HT1080 (cell line): Measurements from ENCODE around the gene GTF2F2. TPM values are rescaled to one million over a fixed set of nuclear protein-coding genes. Genes with fewer than 3 reads are reported as not detected.

Source experiments
- DNase-seq: peaks from one replicate; pipeline ENCODE4 v3.0.0-alpha.2; 2015; ENCODE audit warnings: low read depth
- total RNA-seq: library from RNA; depleted of rRNA; stranded (reverse); fragments of >200 nt; shearing (Covaris generic); gene quantifications from 2 replicates; pipeline ENCODE4 v1.2.3, GENCODE V29; 2014

GTF2F2 gene
- total RNA-seq, 1 experiment from 2014 or later: 55.2 TPM

DNA sequence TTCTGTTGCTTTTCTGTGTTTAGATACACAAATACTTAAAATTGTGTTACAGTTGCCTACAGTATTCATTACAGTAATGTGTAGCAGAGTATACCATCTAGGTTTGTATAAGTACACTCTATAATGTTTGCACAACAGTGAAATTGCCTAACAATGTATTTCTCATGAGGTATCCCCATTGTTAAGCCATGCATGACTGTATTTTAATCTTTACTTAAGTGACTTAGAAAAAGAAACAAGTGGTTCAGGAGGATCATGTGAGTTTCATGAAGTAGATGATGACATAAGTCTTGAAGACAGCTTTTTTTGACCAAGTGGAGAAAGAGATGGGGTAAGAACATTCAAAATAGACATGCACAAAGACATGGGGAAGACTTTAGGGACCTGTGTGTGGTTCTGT lies 88.9 kb downstream of the GTF2F2 start:
- no peak for DNase-seq

DNA sequence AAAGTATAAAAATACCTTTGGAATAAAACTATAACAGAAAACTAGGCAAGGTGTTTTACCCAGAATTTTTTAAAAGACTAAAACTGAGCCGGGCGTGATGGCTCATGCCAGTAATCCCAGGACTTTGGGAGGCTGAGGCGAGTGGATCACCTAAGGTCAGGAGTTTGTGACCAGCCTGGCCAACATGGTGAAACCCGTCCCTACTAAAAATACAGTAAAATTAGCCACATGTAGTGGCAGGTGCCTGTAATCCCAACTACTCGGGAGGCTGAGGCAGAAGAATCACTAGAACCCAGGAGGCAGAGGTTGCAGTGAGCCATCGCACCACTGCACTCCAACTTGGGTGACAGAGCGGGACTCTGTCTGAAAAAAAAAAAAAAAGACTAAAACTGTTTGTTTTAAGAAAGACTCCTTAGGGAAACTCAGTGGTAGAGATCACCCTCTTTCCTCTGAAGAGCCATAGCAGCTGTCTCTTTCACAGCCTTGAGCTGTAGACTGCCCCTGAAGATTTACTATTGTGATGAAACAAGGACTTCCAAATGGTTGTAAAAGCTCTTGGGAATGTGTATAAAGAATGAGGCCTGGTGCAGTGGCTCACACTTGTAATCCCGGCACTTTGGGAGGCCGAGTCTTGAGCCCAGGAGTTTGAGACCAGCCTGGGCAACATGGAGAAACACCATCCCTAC lies 95.2 kb downstream of the GTF2F2 start:
- DNase-seq: no peak

DNA sequence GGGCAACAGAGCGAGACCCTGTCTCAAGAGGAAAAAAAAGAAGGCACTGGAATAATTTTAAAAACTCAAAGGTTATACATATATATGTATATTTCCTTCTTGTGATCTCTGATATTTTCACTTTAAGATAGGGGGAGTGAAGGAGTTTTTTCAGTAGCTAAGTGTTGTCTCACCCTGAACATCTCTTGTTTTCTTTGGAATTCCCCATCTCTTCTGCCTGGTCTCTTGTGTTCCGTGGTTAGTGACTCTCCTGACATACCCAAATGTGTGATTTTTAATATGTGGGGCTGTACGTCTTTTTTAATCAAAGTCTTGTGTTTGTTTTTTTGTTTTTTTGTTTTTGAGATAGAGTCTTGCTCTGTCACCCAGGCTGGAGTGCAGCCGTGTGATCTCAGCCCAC lies 95.9 kb downstream of the GTF2F2 start:
- DNase-seq: no peak

DNA sequence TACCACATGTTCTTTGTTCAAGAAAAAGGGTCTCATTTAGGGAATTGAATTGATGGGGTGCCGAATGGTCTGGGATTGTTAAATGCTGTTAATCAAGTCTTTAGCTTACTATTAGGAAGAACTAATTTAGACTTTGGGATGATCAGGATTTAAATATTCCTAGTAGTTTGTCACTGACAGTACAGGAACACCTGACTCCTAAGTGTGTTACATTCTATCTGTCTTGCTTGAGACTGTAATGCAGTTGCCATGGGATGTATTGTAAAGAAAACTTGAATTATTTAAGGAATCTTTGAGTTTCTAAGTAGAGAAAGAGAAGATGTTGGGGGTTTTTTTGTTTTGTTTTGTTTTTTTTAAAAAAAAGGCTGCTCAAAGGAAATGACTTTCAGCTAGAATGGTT lies 98.4 kb downstream of the GTF2F2 start:
- DNase-seq: no peak

DNA sequence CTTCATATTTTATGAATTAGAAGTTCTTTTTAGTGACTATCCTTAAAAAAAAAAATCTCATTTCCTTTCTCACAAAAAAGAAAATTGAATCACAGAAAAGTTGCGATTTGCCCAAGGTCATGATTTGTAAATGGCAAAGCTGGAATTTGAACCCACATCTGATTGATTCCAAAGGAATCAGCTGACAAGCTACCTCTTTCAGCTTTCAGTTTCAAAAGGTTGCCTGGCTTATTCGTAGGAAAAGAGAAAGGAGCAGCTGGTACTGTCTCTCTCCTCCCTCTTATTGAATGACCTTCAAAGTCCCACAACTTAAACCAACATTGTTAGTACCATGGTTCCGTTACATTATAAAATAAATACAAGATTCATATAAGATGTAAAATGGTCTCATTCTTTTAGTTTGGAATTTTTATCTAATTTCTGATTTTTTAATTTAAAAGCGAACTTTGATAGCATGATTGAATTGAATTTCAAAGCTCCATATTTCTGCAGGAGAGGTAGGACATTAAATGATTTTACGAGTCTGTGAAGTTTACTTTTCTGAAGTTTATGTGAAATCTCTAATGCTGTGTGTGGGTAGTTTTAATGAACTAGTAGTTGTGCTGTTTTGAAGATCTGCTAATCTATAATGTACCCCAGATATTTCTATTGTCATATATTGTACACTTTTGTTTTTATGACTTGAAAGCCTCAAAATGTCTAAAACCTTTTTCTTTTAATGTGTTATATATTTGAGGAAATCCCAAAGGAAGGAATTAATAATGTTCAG lies 99.0 kb downstream of the GTF2F2 start:
- DNase-seq: no peak

DNA sequence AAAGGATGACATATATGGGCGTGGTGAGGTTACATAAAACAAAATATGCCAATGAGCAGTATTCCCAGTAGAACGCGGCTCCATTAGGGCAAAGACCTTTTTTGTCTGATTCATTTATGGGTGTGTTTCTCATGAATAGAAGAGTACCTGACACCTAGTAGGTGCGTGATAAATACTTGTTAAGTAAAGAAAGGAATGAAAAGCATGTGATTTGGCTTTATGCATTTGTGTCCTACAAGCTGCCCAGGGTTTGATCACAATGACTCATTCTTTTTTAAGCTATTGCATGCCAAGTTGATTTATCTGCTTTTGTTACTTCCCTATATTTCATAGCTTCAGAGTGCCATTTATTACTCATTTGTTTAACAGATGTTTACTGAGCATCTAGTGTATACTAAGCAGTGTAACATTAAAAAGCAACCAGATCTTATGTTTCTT lies 99.6 kb downstream of the GTF2F2 start:
- DNase-seq: peak; percentile 92

DNA sequence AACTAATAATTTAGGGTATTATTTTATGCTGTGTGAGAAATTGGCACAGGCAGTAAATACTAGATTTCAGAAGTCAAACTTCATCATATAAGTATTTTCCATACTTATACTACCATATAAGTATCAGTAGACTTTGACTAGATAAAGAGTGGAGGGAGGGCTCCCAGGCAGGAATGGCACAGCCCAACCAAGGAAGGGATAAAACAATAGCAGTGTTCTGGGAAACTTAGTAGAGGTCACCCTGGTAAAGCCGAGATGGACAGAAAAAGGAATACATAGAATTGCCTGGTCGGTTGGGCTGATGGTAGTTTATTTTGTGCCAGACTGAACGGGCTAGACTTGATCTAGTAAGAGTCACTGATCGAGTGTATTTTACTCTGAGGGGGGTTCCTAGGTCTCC lies 100.1 kb downstream of the GTF2F2 start:
- no peak for DNase-seq

DNA sequence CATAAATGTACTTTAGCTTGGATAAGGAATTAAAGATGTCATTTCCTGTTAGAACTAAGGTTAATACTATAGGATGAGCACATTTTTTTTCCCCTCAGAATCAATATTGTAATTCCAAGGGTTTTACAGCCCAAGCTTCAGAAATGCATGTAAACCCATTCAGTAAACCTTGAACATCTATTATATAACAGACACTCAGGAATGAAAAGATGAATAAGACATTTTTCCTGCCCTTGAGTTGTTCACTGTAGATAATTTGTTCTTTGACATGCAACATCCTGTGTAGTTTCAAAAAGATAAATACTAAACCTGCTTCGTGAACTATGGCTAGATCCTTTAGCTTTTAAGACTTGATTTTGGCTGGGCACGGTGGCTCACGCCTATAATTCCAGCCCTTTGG lies 102.2 kb downstream of the GTF2F2 start:
- no peak for DNase-seq

DNA sequence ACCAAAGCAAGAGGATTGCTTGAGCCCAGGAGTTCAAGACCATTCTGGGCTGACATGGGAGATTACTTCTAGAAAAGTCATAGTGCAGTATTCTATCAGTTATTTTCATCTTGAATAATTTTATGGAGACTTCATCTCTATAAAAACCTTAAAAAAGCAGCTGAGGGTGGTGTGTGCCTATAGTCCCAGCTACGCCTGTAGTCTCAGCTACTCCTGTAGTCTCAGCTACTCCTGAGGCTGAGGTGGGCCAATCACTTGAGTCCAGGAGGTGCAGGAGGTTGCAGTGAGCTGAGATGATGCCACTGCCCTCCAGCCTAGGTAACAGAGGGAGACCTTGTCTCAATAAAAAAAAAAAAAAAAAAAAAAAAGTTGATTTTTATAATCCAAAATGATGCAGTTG lies 102.6 kb downstream of the GTF2F2 start:
- no peak for DNase-seq

DNA sequence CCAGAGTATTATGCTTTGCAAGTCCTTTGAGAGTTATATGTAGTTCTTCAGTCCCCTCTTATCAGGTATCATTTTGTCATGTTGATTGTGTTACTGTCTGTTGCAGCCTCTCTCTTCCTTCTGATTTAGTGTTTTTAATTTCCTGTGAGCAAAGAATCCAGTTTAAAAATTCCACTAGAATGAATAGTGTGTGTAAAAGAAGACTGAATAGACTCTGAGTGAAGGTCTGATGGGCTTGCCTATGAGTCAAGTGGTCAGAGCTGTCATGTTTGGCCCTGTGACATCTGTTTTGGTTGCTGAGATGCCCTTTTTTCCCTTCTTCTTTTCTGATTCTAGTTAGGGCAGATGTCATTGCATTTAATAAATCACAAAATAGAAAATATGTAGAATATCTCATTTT lies 103.9 kb downstream of the GTF2F2 start:
- peak; percentile 48 for DNase-seq

DNA sequence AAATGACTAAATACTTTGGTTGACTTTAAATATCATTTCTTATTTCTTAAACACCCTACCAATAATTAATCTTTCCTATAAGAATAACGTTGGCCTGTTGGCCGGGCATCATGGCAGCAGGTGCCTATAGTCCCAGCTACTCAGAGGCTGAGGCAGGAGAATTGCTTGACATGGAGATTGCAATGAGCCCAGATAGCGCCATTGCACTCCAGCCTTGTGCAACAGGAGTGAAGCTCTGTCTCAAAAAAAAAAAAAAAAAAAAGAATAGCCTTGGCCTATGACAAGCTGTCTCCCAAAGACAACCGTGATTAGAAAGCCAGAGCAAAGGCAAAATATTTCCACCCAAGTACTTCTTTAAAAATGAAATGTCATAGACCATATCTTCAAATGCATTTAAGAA lies 105.1 kb downstream of the GTF2F2 start:
- DNase-seq: no peak

DNA sequence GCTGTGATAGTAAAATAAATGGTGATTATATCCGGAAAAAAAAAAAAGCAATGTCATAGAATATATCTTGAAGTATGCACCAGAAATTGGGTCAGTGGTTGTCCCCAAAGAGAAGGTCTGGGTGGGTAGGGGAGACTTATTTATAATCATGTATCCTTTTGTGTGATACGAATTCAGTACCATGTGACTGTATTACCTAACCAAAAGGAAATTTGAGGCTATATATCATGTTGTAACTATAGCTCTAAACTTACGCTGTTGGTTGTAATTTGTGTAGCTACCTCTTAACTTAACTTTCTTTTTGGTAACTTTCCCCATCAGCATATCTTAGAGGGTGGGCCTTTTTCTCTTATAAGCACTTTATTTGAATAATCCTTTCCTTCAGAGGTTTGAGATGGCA lies 105.7 kb downstream of the GTF2F2 start:
- DNase-seq: no peak

DNA sequence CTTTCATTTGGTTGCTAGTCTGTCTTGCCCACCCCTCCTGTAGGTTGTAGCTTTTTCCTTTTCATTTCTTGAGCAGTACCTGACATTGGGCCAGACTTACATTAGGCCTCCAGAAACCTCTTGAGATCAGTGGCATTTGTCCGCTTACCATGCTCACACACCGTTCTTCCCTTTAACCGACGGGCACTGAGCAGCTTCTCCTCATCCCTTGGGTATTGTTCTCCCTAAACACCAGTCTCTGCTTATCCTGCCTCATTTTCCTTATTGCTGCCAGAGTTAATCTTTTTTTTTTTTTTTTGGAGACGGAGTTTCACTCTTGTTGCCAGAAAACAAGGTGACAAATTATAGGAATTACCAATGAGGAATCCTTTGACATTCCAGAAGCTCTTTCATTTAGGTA lies 107.7 kb downstream of the GTF2F2 start:
- no peak for DNase-seq

DNA sequence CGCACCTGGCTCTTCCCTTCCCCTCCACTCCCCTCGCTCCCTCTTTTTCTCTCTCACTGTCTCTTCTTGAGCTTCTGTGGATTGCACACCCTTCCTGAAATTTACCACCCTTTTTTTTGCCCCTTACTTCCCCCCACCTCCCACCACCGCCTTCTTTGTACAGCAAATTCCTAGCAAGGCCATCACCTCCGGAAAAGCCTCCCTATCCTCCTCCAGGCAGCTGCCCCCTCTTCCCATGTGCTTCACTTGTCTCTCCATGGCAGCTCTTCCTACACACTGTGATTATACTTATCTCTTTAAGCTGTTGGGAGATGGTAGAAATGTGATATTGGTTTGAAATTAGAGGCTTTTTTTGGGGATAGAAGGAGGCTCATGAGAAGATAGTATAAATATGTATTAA lies 108.9 kb downstream of the GTF2F2 start:
- DNase-seq: no peak

DNA sequence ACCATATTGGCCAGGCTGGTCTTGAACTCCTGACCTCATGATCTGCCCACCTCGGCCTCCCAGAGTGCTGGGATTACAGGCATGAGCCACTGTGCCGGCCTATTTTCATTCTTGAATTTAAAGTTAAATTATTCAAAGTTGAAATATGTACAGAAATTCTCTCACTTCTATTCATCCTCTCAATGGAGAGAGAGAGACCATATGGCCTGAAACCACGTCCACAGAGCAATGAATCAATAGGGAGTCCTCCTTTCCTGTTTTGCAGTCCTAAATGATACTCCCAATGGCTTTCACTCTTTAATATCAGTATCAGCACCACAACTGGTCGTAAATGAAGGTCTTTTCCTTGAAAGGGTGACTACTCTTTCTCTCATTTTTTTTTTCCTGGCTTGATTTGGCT lies 111.0 kb downstream of the GTF2F2 start:
- DNase-seq: no peak

DNA sequence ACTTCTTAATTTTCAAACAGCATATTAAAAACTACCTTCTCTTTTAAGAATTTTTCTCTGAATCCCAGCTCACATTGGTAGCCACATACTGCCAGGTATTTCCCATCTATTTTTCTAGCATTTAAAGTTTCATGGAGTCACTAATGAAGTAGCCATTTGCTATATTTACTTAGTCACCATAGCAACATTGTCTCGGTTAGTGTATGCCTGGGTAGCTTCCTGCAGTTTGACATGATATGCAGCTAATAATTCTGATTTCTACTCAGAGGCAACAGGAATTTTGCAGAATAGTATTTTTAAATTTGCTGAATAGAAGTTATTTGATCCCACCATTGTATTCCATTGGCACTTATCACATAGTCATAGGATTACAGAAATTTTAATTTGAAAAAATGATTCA lies 111.4 kb downstream of the GTF2F2 start:
- no peak for DNase-seq

DNA sequence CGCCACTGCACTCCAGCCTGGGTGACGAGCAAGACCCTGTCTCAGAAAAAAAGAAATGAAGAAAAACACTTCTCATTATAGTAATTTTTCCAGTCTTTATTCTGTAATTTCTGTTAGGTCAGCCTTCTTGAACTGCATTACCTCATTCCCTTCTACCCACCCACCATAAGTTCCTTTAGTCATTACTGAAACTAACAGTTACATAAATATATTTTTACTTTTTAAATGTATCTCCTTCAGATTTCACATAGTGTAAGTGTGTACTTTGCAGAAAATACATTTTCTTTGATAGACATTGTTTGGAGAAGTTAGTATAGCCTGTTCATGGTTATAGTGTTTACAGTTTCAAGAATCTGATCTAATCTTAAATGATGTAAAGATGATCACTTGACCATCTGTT lies 112.3 kb downstream of the GTF2F2 start:
- no peak for DNase-seq

DNA sequence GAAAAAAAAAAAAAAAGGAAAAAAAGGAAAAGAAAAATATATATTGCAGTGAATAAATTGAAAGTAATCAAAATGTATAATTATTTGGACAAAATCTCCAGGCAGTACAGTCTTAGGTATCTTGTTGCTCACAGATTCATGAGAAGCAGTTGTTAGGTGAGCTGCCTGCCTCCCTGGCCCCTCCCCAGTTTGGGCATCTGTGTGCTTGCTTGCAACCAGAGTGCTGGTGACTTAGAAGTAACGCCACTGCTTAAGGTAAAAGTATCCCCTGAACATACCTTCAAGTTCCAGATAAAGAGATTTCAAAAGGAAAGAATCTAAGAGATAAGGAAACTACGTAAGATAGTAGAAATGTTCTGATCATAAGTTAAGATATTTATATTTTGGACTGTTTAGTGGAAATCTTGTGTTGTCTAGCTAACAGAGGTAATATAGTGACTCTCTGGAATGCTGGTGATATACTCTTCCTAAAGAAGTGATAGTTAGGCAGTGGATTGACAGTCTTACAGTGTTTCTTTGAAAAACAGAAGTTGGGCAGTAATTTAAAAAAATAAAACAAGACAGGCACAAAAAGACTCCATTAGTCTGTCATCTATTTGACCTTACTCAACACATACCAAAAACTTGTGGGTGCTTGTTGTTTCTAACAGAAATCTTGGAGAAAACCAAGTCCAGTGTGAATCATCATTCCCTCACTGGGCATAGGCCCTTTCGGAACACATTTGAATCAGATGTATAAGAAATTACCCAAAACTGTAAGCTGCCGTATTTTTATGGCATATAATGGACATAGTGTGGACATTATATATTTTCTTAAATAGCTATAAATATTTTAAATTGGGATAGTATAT lies 118.9 kb downstream of the GTF2F2 start:
- no peak for DNase-seq

DNA sequence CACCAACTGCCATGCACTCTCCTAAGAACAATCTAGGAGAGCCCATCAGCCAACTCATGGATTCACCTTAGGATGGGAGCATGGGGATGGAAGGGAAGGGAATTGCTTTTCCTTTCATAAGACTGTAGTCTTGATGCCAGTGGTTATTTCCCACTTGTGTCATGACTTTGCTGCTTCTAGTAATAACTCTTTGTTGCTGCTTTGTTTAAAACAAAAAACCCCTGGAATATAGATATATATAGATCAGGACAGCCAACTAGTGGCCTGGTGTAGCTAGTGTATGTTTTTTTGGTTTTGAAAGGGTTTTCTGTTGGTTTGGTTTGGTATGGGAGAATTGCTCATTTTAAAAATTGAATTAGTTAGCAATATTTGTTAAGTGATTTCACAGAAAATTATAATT lies 119.8 kb downstream of the GTF2F2 start:
- DNase-seq: no peak

DNA sequence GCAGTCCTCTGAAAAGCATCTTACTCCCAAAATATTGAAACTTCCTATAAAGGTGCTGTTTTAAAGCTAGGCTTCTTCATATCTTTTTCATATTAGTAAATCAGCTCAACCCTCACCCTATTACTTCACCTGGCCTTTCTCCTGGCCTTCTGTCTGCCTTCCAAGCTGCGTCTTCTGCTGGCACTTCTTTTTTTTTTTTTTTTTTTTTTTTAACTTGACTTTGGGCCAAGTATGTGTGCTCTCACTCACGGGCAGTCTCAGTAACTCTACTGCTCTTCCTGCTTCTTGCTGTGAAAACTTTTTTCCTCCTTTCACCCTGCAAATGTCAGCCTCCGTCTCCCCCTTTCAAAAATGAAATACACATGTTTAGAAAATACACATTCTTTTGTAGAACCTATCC lies 121.8 kb downstream of the GTF2F2 start:
- peak; percentile 81 for DNase-seq

DNA sequence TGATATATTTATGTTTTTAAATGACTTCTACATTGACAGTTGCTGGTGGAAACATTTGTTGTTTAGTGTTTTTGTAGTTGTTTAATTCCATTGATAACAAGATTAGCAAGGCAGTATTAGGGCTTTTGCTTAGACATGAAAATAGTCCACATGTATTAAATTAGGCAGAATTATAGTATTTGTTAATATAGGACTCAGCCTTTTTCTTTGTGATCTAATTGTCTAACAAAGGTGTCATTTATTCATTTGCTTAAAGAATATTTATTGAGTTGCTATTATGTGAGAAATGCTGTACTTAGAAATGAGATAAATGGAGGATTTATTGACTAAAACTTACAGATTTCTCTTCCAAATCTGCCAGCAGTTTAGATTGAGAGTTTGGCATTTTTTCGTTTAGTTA lies 122.2 kb downstream of the GTF2F2 start:
- DNase-seq: no peak

DNA sequence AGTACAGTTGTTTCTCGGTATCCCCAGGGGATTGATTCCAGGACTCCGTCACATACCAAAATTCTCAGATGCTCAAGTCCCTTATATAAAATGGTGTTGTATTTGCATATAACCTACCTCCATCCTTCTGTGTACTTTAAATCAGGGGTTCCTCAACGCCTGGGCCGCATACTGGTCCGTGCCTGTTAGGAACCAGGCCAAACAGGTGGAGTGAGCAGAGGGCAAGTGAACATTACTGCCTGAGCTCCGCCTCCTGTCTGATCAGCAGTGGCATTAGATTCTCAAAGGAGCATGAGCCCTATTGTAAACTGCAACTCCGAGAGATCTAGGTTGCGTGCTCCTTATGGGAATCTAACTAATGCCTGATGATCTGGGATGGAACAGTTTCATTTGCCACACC lies 122.8 kb downstream of the GTF2F2 start:
- DNase-seq: no peak
